ENCODE measurements around the gene ESF1.

The ESF1 gene

DNA sequence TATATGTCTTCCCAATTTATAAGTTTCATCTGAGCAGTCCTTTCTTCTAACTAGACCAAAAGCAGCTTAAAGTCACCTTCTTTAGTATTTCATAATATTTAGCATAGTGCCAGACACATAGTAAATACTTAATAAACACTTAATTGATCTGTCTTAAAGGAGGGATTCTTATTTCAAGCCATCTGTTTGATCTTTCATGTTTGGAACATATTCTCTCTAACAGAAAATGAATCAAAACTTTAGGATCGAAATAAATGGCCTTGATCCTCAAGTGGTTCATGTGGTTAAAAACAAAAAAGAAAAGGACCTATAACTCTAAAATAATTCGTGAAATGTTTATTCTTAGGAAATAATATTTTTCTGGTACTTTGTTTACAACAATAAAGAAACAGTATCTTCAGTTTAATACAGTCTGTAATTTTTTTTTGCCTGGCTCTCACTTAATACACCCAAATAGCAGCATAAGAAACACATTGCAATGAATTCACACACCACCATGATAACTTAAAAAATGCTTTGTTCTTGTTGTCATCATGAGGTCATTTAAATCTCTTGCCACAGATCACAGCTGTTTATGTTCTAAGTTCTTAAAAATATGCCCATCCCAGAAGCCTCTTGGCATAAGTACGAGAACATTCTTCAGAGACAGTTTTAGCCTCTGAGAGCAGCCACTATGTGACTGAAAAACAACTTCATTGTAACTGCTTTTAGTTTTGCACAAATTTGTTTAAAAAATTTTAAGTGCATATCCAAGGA lies 48.1 kb downstream of the ESF1 start:
- H3K27ac ChIP-seq = no peak overlapping the region
- TF ChIP-seq, protein P1, sequence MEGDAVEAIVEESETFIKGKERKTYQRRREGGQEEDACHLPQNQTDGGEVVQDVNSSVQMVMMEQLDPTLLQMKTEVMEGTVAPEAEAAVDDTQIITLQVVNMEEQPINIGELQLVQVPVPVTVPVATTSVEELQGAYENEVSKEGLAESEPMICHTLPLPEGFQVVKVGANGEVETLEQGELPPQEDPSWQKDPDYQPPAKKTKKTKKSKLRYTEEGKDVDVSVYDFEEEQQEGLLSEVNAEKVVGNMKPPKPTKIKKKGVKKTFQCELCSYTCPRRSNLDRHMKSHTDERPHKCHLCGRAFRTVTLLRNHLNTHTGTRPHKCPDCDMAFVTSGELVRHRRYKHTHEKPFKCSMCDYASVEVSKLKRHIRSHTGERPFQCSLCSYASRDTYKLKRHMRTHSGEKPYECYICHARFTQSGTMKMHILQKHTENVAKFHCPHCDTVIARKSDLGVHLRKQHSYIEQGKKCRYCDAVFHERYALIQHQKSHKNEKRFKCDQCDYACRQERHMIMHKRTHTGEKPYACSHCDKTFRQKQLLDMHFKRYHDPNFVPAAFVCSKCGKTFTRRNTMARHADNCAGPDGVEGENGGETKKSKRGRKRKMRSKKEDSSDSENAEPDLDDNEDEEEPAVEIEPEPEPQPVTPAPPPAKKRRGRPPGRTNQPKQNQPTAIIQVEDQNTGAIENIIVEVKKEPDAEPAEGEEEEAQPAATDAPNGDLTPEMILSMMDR (conservative IDR thresholded peaks at IDR 0.05) = no peak

DNA sequence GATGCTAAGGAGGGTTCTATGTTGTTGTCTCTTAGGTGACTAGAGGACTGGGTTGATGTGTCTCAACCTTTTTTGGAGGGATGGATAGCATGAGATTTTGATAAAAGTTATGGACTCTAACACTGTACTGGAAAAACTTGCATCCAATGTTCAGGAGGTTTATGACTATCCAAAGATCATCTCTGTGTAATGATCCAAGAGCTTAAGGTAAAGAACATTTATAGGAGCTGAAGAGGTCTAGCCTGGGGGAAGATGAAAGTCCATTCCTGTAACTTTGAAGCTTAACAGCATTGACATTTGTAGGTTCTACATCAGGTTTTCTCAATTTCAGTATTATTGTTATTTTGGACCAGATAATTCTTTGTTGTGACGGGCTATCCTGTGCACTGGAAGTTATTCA lies 48.9 kb downstream of the ESF1 start:
- no peak overlapping the region for H3K27ac ChIP-seq
- TF ChIP-seq, protein P1 (conservative IDR thresholded peaks at IDR 0.05) = no peak
- TF ChIP-seq ZFX (IDR thresholded peaks at IDR 0.05) = no peak

DNA sequence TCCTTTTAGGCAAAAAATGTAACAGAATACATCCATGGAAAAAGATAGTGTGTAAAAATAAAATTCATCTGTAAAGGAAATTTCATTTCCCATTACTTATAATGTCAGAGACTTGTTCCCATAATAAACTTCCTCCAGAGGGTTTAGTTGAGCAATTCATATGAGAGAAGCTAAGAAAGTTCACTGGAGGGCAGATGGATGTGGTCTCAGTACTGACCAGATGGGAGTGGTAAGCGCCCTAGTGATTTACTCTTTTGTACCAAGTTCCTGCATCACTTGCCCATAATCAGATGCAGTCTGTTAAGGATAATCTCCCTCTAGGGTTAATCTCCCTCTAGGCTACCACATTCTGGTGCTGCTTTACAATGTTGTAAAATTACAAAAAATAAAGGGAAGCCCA lies 61.7 kb downstream of the ESF1 start:
- H3K27ac ChIP-seq = no peak overlapping the region
- TF ChIP-seq, protein P1 (conservative IDR thresholded peaks at IDR 0.05) = no peak
- TF ChIP-seq ZFX (IDR thresholded peaks at IDR 0.05) = no peak

DNA sequence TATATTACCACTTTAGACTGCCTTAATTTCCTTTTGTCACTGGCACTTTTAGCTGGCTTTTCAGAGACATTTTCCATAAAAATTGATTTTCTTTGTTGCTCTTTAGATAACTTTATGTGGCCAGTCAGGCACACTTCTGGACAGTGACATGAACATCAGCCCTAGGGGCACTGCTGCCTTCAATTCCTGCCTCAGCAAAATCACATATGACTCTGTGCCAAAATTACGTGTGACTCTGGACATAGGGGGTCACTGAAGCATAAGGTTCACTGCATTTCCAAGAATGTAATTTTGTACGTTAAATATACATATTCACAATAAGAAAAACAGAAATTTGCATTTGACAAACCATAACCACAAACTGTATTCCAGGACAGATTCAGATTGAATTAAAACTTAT lies 66.5 kb downstream of the ESF1 start:
- no peak overlapping the region for H3K27ac ChIP-seq
- TF ChIP-seq, protein P1 (conservative IDR thresholded peaks at IDR 0.05) = no peak
- no peak for TF ChIP-seq ZFX (IDR thresholded peaks at IDR 0.05)

DNA sequence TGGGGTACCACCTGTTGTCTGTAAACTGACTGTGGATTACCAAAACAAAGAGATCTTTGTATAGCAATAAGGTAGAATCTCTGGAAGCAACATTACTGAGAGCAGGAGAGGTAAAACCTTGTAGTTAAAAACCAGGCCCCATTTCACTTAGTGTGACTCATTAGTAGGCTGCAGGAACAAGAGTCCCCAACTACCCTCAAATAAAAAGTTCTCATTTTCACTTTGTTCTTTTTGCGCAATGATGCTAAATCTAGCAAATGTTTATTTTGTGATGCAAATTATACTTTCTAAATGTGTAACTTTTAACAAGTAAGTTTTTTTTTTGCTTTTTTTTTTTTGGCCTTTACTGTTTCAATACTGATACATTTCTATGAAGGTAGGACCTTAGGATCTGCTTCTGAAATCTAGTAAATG lies 67.1 kb downstream of the ESF1 start:
- no peak overlapping the region for H3K27ac ChIP-seq
- TF ChIP-seq, protein P1 (conservative IDR thresholded peaks at IDR 0.05) = no peak
- no peak for TF ChIP-seq ZFX (IDR thresholded peaks at IDR 0.05)

DNA sequence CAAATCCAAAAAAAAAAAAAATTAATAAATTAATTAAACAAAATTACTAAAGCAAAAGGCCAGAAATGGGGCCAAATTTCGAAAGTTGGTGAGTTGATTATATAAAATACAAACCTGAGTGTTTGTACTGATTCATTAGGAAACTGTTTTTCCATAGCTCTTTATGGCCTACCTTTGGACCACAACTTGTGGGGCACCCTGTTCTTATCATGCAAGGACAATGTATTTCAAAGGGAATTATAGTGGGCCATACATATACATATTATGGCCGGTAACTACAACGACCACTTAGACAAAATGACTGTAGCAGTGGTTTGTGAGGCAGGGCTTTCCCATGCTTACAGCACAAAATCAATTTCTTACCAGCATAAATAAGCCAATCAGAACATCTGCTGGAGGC lies 69.5 kb downstream of the ESF1 start:
- no peak overlapping the region for H3K27ac ChIP-seq
- TF ChIP-seq, protein P1 (conservative IDR thresholded peaks at IDR 0.05) = no peak

DNA sequence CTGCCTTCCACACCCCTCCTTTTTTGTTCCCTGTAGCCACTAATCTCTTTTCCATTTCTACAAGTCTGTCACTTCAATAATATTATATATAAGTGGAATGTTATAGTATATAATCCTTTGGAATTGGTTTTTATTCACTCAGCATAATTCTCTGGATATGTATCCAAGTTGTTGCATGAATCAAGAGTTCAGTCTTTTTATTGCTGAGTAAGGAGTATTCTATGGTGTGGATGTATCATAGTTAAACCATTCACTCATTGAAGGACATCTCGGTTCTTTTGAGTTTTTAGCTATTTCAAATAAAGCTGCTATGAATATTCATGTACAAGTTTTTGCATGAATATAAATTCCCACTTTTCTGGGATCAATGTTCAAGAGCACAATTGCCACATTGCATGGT lies 76.5 kb downstream of the ESF1 start:
- no peak overlapping the region for H3K27ac ChIP-seq
- no peak for TF ChIP-seq ZFX (IDR thresholded peaks at IDR 0.05)
- TF ChIP-seq, protein P1 (conservative IDR thresholded peaks at IDR 0.05) = no peak
